NCI-H2107 (cell line): Measurements from ENCODE around the gene LPP.
A peak's percentile ranks its signal among the peaks of the same experiment; 100 is the strongest.
"Not testable (repeated sequence)": the region's sequence is repeated elsewhere in the genome, so short reads cannot be mapped to it uniquely, and the experiment has no call there.

Experiments used
- DNase-seq: peaks from one replicate; lab custom pipeline; 2025; lab: John Stamatoyannopoulos, UW

Gene LPP

DNA sequence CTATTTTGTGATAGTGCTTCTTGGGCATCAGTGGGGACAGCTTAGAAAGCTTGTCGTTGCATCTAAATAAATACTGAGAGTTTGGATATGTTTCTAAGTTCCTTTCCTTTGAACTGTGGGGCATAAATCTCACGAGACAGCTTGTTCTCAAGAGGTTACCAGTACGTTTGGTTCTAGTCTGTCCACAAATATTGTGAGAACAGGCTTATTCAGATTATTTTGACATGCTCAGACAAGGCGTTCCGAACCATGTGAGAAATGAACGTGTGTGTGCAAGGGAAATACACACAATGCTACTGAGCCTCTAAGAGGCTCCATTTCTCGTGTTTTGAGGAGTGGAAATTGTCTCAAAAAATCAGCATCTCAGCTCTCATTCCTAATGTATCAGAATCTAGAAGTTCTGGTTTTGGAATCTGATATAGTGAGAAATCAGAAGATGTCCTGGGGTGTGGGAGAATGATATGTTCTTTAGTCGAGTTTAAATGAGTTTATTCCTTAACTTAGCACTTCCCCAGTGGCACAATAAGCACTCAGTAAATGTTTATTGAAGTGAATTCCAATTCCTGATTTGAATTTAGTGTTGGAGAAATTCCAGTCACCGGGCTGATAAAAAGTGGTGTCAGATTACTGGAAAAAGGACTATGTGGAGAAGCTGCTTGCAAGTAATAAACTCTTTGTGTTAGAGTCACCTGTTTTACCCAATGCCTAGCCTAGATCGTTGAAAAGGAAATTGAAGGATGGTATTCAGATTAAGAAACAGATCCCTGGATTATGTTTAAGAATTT lies 481.5 kb downstream of the LPP start:
- DNase-seq = no peak

DNA sequence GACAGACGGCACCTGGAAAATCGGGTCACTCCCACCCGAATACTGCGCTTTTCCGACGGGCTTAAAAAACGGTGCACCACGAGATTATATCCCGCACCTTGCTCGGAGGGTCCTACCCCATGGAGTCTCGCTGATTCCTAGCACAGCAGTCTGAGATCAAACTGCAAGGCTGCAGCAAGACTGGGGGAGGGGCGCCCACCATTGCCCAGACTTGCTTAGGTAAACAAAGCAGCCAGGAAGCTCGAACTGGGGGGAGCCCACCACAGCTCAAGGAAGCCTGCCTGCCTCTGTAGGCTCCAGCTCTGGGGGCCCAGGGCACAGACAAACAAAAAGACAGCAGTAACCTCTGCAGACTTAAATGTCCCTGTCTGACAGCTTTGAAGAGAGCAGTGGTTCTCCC lies 482.3 kb downstream of the LPP start:
- not testable (repeated sequence) for DNase-seq

DNA sequence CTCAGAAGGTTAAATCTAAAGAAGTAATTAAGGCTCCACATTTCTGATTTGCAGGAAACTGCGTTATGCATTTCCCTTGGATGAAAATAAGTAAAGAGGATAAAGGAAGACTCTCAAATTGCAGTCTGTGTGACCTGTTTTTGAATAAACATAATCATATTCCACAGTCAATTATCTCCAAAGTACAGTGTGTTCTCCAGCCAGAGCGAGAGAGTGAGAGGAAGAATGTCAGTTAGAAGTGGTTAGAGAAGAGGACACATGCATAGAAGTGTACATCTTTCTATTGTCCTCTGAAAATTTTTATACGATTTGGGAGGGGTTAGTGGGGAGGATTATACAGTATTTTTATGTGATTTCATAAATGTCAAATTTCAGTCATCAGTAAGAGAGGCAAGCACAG lies 487.1 kb downstream of the LPP start:
- DNase-seq = no peak

DNA sequence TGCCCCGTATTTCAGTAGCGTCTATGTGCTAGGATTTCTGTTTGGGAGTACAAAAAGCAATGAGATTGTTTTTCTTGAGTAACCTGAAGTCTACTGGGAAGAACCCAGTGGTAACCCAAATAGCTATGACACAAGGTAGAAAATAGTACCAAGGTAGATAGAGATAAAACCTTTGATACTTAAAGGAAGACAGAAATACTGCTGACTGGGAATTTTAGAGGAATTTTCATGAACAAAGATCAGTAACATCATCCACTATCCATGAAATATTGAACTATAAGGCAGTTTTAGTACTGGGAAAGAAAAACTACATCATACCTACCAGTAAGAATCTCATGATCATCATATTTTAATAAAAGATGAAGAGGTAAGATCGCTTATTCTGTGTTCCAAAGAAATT lies 489.8 kb downstream of the LPP start:
- no peak for DNase-seq

DNA sequence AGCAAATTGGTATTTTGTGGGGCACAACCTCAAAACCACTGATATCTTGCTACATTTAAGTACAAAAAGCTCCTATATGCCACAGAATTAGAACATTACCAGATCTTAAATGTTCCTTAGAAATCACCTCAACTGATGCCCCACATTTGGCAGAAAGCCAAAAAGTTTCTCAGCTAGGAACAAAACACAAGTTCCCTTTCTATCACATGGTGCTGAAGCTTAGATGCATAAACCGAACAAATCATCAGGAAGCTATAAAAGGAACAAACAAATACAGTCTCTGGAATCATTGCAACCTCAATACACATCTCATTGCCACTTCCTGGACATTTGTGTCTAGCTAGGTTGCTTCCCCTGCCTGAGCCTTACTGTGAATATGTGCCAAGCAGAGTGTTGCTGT lies 492.6 kb downstream of the LPP start:
- no peak for DNase-seq

DNA sequence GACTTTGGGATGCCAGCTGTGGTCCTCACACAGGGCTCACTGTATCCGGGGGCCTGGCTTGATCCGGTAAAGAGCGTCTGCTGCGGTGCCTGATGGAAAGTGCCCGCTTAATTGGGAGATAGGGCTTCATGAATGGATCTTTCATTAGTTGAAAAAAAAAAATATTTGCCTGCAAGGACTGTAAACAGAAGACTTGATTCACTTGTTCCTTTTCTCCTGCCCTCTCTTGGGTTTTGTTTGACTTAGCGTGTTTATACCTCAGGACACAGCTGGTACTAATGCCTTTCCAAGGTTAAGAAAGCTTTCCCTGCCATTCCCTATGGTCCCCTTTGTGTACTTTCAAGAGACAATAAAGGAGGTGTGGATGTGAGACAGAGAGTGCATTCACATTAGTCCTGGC lies 493.3 kb downstream of the LPP start:
- DNase-seq = no peak

DNA sequence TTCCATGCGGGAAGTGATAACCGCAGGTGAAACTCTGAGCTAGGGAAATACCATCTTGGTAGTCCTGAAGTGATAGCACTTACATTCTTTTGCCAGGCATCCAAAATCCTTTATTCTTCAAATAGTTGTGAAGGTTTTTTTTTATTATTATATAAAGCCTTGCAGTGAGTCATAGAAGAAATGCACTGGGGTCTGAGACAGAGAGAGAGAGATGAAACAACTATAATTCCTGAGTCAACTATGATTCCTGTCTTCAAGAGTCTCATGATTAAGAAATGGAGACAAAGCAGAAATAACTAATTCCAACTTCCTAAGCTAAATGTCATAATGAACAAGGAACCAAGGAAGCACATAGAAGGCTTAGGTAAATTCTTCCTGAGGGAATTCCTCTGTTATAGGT lies 495.6 kb downstream of the LPP start:
- DNase-seq = no peak

DNA sequence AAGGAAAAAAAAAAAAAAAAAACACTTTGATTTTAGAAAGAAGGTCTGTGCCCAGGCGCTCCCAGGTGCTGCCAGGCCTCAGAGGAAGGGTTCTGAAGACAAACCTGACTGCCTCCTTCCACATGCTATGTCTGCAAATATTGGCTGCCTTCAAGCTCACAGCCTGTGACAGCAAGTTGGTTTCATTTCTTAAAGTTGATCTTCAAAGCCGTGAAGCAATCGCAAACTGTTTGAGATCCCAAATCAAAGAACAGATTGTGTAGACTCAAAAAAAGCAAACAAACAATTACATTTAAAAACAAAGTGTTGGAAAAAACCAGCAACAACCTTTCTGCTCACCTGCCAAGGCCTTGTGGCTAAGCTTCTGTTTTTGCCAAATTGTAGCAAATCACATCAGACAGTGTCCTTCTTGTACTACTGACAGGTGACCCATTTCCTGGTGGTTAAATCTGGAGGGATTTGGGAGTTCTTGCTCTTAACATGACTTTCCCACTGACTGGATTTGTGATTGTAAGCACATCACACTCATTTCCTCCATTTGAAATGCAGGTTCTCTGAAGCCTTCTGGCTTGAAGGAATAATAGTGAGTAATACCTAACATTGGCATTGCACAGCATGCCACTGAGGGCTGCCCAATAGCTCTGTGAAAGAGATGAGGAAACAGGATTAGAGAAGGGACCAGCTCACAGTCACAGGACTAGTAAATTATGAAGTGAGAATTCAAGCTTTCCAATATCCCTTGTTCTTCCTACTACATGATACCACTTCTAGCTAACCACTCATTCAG lies 502.4 kb downstream of the LPP start:
- no peak for DNase-seq

DNA sequence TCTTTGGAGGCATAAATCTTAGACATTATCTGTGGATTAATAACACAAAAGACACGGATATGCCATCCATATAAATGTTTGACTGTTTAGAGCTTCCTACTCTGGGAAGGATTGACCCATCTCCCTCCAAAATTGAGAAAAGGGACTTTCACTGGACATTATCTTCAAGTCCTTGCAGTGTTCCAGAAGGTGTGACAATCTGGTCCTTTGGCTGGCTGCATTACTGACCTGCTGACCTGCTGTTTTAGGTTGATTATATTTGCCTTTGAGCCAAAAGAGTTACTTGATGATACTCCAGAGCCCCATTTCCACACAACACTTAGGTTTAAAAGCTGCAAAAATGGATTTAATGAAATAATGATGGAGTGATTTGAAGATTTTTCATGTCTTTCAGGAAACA lies 504.6 kb downstream of the LPP start:
- DNase-seq = no peak

DNA sequence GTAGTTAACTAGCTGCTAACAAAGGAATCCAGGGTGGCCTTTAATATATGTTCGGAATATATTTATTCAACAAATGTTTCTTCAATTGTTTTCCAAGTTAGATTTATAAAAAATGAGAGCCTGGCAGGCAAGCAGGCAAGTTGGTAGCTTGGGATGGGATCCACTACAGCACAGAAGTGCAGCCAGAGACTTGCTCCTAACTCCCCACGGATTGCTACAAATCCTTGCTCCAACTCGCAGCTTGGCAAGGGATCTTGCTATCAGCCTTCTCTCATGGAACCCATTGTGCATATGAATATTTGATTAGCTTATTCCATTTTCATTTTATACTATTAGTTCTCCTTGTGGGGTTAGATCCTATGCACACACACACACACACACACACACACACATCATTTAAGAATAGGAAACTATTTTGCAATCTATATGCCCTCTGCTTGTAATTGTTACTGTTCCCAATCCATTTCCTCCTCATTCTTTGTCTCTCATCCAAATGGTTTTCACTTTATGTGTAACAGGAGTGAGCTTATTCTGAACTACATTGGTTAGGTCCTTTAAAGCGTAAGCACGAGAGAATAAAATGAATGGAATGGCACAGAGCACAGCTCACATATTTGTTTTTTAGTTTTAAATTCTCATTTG lies 505.6 kb downstream of the LPP start:
- DNase-seq = no peak

DNA sequence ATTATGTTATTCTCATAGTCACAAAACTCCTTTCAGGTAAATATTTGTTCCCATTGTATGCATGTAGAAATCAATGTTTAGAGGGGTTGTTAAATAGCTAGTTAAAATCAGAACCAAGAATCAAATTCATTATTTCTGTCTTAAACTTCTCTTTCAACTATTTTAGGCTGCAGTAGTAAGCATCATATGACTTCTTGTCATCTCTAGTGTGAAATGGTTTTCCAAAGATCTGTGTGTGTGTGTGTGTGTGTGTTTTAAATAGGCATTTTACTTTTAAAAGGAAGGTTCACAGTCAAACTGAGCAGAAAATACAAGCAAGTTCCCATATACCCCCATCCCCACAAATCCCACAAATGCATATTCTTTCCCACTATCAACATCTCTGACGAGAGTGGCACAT lies 506.5 kb downstream of the LPP start:
- no peak for DNase-seq

DNA sequence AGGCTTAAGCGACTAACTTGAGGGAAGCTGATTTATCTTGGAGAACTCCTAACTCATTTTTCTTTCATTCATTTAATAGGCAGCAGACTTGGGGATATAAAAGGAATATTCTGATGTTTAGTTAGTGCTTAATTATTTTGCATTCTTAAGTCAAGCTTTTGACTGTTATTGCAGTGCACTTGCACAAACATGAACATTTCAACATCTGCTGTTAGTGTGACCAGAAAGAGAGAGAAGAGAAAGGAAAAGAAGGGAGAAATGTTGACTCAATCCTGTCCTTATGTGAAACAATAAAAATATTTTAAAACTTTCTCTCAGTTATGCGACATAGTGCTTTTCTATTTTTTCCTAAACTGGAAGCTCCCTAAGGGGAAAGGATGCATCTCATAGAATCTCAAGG lies 507.8 kb downstream of the LPP start:
- DNase-seq = no peak

DNA sequence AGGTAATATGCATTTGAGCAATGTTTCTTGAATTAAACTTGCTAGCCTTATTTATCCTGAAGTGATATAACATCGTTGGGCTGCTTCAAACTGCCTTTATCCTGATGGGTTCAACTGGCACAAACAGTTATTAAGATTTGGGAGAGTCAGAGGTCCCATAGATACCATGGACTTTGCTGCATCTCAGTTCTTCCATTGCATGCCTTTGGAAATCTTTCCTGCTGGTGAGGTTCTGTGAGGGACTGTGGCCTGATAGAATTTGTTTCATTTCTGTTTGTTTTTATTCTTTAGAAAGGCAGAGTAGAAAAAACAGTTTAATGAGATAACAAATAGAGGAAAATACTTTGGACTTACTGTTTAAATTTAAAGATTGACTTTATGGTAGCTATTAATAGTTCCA lies 508.3 kb downstream of the LPP start:
- no peak for DNase-seq

DNA sequence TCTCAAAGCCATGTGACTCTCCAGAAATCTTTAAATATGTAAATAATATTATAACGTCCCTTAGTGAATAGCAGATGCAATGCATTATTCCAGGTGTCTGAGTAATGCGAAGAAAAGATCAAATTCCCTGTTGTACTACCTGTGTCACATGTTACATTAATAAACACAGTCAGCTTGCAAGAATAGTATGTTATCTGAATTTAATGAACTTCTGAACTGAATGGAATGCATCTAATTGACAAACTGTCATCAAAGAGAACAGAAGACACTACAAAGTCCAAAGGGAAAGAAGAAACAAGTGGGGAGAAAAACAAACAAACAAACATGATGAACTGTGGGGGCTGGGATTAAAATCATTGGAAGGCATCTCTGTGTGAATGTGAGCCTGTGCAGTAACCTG lies 508.8 kb downstream of the LPP start:
- no peak for DNase-seq

DNA sequence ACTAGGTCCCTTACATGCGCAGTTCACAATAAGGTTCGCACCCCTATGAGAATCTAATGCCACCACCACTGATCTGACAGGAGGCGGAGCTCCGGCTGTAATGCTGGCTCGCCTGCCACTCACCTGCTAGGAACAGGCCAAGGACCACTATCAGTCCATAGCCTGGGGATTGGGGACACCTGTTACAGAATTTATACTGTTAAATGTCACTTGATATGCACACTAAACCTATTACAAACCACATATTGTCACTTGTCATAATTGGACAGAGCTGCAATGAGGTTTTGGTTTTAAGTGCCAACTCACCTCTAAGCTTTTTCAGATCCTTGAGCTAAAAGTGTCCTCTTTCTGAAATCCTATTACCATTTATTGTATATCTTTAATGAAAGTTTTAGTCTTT lies 509.9 kb downstream of the LPP start:
- DNase-seq = peak; percentile 49

DNA sequence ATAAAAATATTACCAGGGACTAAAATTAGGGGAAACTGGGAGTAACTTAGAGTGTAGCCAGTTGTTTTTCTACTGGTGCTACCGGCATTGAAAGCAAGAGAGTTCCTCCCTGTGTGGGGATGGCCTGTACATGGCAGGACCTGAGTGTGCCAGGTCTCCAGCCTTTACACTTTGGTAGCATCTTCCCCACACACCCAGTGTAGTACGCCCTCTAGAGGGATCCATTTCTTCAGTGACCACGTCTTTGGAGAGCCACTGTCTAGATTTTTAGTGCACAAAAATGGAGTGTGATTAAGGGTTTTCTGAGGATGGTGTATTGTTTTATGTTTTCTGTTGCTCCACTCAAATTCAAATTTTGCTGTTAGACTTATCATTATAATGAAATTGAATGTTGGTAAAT lies 510.8 kb downstream of the LPP start:
- no peak for DNase-seq

DNA sequence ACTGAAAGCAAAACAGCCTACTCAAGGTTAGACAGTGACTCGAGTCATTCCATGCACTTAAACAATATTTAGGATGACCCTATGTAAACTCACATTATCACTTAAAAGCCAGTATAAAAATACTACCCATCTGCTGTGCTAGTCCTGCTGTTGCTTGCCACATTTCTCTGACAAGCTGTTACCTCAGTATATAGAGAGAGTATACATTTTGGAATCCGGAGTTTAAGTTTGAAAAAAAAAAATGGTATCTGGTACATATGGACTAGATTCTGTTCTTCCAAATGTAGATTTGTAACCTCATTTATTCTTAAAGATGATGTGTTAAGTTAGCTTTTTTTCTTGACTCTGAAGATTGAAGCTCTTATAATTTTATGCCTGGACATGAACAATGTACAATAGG lies 514.0 kb downstream of the LPP start:
- DNase-seq = no peak

DNA sequence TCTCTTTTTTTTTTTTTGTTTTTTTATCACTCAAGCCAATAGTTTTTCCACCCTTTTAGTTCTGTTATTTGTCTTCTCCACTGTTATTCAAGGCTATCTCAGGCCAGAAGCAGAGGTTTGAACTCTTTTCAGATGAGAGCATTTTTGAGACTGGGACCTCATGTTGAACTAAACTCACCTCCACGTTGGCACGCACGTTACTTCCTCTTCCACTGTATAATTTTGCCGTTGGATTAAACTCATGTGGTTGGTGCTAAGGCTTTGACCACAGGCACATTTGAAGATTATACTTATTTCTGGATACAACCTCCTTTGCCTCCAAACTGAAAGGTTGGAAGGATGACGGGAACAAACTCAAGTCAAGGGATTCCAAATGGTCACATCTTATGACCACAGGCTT lies 516.5 kb downstream of the LPP start:
- no peak for DNase-seq

DNA sequence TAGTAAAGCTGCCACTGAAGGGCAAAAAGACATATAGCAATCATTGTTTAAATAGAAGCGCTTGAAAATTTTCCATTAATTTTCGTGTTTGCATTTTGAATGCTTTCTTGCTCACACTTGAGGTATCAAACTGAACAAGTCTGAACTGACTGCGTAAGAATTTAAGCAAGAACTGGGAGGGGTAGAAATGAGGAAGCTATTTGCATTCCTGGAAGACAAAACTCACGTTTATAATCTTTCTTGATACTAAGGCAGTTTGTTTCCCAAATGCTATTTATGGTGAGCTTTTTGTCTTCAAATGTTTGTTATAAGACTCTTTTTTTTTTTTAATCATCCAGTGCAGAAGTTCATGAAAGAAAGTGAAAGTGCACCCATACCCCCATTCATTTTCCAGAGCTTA lies 518.0 kb downstream of the LPP start:
- DNase-seq = no peak

DNA sequence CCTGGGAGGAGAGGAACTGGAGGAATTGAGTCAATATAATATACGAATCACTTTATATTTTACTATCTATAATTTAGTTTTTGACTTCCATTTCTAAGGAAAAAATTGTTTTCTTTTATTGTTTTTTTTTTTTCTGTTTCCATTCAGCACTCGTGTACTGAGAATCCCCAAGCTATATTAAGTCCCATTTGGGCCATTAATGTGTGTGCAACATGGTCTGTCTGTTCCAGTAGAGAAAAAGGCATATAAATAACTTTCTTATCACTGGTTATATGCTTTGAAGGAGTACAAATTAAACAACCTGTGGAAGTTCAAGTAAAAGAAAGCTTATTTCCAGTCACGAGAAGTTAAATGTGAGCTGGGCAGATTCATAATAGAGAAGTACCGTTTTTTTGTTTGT lies 518.9 kb downstream of the LPP start:
- no peak for DNase-seq

DNA sequence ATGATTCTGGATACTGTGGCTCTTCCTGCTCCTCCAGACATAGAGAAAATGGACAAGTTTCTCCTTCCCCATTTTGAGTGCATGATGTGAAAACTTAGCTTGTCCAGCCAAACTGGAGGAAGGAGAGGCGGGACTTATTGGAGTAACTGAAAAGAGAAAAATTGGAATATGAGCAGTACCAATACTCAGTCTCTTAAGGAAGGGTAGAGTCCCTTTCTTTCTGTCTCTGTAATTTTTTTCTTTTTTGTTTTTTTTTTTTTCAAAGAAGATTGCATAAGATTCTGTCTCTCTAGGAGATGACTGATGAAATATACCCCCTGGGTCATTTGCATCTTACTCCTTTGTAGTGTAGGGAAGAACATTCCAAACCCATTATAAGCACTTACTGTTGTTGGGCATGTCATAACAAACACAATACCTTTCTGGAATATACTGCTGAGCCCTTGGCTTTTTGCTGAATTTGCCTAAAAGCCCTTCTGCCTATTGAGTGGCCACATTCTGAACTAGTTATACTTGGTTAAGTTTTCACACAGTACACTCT lies 519.8 kb downstream of the LPP start:
- DNase-seq = no peak

DNA sequence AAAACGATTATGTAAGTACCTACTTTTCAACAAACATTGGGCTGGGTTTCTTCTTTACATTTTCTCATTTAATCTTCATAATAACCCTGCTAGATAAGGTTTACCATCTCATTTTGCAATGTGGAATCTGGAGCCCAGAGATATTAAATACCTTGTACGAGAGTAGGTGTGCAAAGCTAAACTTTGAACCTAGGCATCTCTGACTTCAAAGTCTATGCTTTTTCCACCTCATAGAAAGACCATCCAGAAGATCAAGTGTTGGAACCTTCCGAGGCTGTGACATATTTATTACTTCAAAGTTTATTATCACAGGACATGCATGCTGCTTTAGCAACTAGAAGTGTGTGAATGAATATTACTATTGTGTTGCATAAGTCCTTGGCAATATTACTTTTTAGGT lies 520.6 kb downstream of the LPP start:
- no peak for DNase-seq

DNA sequence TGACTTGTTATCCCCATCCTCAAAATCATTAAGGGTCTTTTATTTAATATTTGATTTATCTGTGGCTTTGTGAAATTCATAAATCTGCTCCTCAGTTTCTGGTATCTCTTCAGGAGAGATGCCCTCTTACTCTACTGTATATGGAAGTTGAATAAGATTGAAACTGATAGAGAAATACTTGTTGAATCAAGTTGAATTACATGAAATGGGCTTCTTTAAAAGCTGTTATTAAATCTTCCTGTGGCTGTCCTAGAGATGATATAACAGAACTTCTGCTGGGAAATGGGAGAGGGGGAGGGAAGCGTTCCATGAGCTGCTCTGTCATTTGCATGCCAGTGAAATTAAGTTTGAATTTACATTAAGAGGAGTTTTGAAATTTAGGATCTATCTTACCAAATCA lies 523.4 kb downstream of the LPP start:
- no peak for DNase-seq
